Activated CD4-positive, alpha-beta T cell treated with anti-CD3 and anti-CD28 coated beads, Interleukin-2, amount 50 U/mL, for 4 hours (primary cell): ENCODE measurements around the gene CAMSAP1.
"Not testable (repeated sequence)": the region's sequence is repeated elsewhere in the genome, so short reads cannot be mapped to it uniquely, and the experiment has no call there.

Source experiments
- DNase-seq, 2 experiments: peaks; one replicate each; pipeline ENCODE4 v3.0.0-alpha.2; 2020

Gene CAMSAP1

GRCh38 chr9:135907431-135908092 lies at the start of gene CAMSAP1:
Gene CAMSAP1, minus strand, starts transcription at chr9:135907546. Its CDS starts 387 bp downstream, at chr9:135907159.
- DNase-seq = peak; percentile 89 to 91

GRCh38 chr9:135956802-135957174 lies 49.4 kb upstream of the CAMSAP1 start:
- no peak for DNase-seq

GRCh38 chr9:135955934-135956801 lies 48.8 kb upstream of the CAMSAP1 start:
- no peak for DNase-seq

GRCh38 chr9:135952664-135953206 lies 45.4 kb upstream of the CAMSAP1 start:
- DNase-seq = no peak

GRCh38 chr9:135951889-135952663 lies 44.7 kb upstream of the CAMSAP1 start:
- no peak for DNase-seq

- DNase-seq = not testable (repeated sequence)
Observed at GRCh38 chr9:135951310-135951709, 44.0 kb upstream of the CAMSAP1 start.

- not testable (repeated sequence) for DNase-seq
Observed at GRCh38 chr9:135950841-135951240, 43.5 kb upstream of the CAMSAP1 start.

GRCh38 chr9:135950135-135950682 lies 42.9 kb upstream of the CAMSAP1 start:
- DNase-seq = no peak

- DNase-seq = no peak
Observed at GRCh38 chr9:135949501-135950134, 42.3 kb upstream of the CAMSAP1 start.

GRCh38 chr9:135948968-135949367 lies 41.6 kb upstream of the CAMSAP1 start:
- DNase-seq = no peak

- DNase-seq = no peak
Observed at GRCh38 chr9:135948446-135948845, 41.1 kb upstream of the CAMSAP1 start.

GRCh38 chr9:135947582-135947981 lies 40.2 kb upstream of the CAMSAP1 start:
- DNase-seq = no peak

GRCh38 chr9:135947105-135947504 lies 39.8 kb upstream of the CAMSAP1 start:
- not testable (repeated sequence) for DNase-seq

GRCh38 chr9:135946392-135946994 lies 39.1 kb upstream of the CAMSAP1 start:
- no peak for DNase-seq

GRCh38 chr9:135945969-135946368 lies 38.6 kb upstream of the CAMSAP1 start:
- no peak for DNase-seq

GRCh38 chr9:135944444-135945252 lies 37.3 kb upstream of the CAMSAP1 start:
- no peak for DNase-seq

- DNase-seq = not testable (repeated sequence)
Observed at GRCh38 chr9:135943604-135944003, 36.3 kb upstream of the CAMSAP1 start.

GRCh38 chr9:135941288-135941995 lies 34.1 kb upstream of the CAMSAP1 start:
- no peak for DNase-seq

GRCh38 chr9:135939351-135940265 lies 32.3 kb upstream of the CAMSAP1 start:
- DNase-seq = peak; percentile 31 to 42
